Erythroblast (primary cell): ENCODE measurements around the gene SPATA16.

ENCODE experiments used
- GATA1 ChIP-seq: IDR thresholded peaks from 2 replicates; pipeline ENCODE4 v1.6.1; 2011; ENCODE audit warnings: low read depth, mild to moderate bottlenecking, control low read depth, low read length, moderate library complexity
- POLR2A ChIP-seq: IDR thresholded peaks from 2 replicates; pipeline ENCODE4 v1.6.1; 2011; ENCODE audit warnings: mild to moderate bottlenecking, low read length

DNA sequence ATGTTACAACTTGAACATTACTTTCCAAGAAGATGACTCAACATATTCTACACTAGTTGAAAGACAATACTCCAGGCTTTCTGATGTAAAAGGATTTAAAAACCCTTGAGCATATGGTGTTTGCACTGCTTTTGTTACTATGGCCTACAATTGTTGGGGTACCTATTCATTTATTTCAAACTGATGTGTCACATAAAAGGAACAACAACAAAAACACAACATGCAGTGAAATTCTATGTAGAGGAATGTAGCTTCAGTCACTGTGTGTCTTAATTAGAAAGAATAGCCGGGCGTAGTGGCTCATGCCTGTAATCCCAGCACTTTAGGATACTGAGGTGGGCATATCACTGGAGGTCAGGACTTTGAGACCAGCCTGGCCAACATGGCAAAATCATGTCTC lies 1.6 kb downstream of the SPATA16 start:
- TF ChIP-seq POLR2A, result no peak
- no peak for TF ChIP-seq GATA1
